ENCODE data around the gene VRTN.
"Not testable (repeated sequence)": the region's sequence is repeated elsewhere in the genome, so short reads cannot be mapped to it uniquely, and the experiment has no call there.

VRTN gene

GRCh38 chr14:74348241-74348734 is at the start of gene VRTN:
Gene VRTN (plus strand): TSS chr14:74348471. CDS start chr14:74356784, 8,313 bp downstream.
- FAIRE-seq: no peak

- no peak for FAIRE-seq
Measured at GRCh38 chr14:74299061-74299545, 49.2 kb upstream of the VRTN start.

DNA sequence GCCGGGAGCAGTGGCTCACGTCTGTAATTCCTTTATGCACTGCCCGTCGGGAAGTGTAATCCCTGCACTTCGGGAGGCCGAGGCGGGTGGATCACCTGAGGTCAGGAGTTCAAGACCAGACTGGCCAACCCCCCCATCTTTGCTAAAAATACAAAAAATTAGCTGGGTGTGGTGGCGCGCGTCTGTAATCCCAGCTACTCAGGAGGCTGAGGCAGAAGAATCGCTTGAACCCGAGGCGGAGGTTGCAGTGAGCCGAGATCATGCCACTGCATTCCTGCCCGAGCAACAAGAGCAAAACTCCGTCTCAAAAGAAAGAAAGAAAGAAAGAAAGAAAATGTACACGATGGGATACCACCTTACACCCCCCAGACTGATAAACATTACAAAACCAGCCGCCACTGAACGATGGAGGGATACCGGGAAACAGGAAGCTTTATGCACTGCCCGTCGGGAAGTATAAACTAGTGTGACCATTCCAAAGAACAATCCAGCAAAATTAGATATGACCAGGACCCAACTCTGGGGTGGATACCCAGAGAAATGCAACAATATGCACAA is 46.6 kb upstream of the VRTN start:
- FAIRE-seq: no peak

DNA sequence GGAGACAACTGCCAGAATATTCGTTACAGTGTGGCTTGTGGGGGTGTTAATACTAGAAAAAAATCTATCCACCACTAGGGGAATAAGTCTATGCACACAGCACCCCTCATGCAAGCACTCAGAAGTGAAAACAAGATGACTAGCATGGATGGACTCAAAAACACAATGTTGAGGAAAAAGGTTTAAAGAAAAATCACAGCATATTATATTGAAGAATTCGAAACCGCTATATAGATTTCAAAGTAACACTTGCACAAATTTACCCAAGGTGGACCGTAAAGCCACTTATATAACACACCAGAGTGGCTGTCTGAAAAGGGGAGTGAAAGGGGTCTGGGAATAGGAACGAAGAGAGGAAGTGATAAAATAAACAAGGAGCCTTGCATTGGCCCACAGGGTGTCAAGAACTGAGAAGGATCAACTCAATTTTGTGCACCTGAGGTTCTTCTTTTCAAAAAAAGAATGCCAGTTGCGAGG is 46.1 kb upstream of the VRTN start:
- FAIRE-seq: no peak

DNA sequence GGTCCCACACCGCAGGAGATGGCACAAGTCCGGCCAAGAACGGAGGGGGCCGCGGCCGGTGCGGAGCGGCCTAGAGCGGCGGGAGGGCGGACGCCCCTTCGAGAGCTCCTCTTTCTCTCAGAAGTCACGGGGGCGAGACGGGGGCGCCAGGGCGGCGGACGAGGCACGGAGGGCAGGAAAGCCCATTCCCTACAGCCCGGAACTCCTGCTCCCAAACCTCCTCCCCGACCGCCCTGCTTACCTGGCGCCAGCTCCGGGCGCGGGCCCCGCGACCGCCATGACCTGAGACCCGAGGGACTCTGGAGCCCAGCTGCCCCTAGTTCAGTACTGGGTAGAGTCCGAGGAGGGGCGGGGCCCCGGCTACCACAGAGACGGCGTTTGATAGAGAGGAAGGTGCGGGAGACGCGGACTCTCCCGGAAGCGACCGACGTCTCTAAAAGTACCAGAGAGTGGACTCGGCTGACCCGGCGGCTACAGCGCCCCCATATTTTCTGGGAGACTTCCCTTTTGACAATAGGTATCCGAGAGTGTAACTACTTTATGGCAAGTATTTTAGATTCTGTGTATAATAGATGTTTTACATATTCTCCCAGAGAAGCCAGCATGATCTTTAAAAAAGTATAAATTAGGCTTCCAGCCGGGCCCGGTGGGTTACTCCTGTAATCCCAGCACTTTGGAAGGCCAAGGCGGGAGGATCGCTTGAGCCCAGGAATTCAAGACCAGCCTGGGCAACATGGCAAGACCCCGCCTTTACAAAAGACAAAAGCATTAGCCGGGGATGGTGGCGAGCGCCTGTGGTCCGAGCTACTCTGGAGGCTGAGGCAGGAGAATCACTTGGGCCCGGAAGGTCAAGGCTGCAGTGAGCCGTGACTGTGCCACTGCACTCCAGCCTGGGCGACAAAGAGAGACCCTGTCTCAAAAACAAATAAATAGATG is 45.4 kb upstream of the VRTN start, which contains the start of gene ABCD4:
Gene ABCD4, minus strand, starts transcription at position 301 of the 936 bp plus-strand sequence. Its CDS starts 22 bp downstream, at position 279.
- peak; percentile 91 for FAIRE-seq

DNA sequence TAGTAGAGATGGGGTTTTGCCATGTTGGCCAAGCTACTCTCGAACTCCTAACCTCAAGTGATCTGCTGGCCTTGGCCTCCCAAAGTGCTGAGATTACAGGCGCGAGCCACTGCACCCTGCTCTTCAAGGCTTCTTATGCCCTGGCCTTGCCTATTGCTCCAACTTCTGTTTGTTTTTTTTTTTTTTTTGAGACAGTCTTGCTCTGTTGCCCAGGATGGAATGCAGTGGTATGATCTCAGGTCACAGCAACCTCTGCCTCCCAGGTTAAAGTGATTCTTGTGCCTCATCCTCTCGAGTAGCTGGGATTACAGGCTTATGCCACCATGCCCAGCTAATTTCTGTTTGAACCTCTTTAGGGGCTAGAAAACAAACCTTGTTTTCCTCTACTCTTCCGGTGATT is 39.6 kb upstream of the VRTN start:
- no peak for FAIRE-seq

DNA sequence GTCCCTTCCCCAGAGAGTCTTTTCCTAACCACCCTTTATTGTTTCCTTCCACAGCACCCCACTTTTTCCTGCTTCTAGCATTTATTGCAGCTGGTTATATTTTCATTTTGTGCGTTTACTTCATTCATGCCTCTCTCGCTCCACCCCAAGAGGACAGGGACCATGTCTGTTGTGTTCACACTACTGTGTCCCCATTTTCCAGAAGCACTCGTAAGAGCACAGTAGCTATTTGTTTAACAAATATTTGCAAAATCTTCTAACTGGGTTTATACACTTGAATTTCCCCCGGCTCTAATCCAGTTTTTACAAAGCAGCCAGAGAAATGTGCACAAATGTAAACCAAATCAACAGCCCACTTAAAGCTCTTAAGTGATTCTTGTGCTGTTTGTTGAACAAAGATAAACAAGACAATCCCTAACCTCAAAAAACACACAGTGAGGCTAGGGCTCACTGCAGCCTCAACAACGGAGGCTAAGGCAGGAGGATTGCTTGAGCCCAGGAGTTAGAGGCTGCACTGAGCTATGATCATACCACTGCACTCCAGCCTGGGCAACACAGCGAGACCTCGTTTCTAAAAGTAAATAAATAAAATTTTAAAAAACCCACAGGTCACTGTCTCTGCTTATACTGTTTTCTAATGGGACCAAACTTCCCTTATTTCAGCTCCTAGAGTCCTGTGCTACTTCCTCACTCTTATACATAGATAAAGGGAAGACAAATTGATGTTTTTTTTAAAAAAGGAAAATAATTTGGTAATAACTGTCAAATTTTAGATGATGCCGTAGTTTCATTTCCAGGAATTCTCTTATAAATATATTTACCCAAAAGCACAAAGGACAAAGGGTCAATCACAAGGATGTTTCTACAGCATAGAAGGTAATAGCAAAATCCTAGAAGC is 38.9 kb upstream of the VRTN start:
- no peak for FAIRE-seq

- FAIRE-seq: no peak
Measured at GRCh38 chr14:74312161-74312560, 36.1 kb upstream of the VRTN start.

- FAIRE-seq: no peak
Measured at GRCh38 chr14:74313601-74314000, 34.7 kb upstream of the VRTN start.

- no peak for FAIRE-seq
Measured at GRCh38 chr14:74314576-74314975, 33.7 kb upstream of the VRTN start.

DNA sequence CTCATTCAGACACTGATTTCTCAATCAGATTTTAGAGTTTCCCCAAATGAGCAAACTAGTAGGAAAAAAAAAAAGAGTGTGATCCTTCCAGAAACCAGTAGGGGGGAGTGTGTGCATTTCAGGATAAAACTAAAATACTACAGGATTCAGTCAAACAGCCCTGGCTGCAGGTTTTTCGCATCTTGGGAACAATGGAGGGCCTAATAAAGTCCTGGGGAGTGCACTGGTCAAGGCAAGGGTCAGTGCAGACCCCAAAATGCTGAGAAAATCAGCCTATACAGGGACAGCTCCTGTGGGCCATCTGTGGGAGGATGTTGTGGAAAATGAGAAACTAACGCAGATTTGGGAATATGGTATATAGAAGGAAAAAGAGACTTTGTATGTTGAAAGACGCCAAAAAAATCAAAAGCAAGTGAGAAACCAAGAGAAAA is 23.3 kb upstream of the VRTN start:
- FAIRE-seq: peak; percentile 94

DNA sequence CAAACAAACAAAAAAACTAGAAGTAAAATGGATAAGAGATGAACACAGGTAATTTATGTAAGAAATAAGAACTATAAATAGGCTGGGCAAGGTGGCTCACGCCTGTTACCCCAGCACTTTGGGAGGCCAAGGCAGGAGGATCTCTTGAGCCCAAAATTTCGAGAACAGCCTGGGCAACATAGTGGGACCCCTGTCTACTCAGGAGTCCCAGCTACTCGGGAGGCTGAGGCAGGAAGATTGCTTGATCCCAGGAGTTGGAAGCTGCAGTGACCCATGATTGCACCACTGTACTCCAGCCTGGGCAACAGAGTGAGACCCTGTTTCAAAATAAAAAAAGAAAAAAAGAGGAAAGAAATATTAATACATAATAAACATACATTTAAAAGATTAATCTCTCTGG is 22.8 kb upstream of the VRTN start:
- no peak for FAIRE-seq

- FAIRE-seq: no peak
Measured at GRCh38 chr14:74326369-74327152, 21.7 kb upstream of the VRTN start.

- not testable (repeated sequence) for FAIRE-seq
Measured at GRCh38 chr14:74329950-74330552, 18.2 kb upstream of the VRTN start.

DNA sequence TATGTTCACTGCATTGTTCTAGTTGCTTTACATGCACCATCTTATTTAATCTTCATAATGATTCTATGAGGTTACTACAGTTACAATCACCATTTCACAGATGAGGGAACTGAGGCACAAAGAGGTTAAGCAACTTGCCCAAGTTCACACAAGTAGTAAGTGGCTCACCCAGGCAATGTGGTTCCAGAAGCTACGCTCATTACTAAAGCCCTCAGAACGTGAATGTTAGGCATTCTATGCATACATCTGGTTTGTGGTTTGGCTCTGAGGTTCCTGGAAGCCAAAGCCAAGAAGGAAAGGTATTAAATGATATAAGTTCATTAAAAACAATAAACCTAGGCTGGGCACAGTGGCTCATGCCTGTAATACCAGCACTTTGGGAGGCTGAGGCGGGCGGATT is 14.4 kb upstream of the VRTN start:
- no peak for FAIRE-seq

- no peak for FAIRE-seq
Measured at GRCh38 chr14:74346341-74346740, 1.9 kb upstream of the VRTN start.

DNA sequence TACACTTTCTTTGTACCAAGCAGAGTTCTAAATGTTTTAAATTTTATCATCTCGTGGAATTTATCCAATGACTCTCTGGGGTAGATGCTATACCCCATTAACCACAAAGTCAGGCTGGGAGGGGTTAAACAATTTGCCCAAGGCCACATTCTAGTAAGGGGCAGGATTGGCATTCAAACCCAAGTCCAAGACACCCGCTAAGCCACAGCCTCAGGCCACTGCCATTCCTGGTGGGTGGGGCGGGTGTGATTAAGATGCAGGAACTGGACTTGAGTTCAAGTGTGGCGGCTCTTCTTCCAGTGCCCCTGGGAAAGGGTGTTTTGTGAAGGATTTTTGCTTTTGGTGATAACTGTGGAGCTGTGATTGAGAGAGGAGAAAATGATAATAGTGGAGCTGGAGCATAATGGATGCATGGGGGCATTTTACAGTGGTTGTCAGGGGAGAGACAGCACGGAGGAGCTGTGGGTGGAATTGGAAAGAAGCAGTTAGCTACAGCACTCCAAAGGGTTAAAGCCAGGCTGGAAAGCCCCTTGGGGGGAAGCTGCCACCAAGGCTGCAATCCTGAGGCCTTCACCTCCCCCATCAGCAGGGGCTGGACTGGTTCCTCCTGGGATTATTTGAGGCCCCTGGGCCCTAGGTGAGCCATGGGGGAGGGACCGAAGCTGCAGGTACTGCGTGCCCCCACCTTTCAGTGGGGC is 1.0 kb upstream of the VRTN start:
- no peak for FAIRE-seq

DNA sequence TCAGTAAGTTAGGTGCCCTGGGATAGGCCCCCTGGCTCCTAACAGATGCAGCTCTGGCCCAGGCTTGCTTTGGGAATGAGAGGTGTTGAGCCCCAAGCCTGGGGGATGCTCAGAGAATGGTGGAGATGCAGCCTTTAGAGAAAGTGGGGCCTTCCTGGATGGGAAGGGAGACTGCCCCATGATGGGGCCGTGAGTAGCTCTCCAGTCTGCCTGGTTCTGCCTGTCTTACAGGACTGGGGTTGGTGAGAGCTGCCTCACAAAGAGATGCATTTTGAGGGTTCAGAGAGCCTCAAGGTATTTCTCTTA is 523 bp upstream of the VRTN start:
- no peak for FAIRE-seq

DNA sequence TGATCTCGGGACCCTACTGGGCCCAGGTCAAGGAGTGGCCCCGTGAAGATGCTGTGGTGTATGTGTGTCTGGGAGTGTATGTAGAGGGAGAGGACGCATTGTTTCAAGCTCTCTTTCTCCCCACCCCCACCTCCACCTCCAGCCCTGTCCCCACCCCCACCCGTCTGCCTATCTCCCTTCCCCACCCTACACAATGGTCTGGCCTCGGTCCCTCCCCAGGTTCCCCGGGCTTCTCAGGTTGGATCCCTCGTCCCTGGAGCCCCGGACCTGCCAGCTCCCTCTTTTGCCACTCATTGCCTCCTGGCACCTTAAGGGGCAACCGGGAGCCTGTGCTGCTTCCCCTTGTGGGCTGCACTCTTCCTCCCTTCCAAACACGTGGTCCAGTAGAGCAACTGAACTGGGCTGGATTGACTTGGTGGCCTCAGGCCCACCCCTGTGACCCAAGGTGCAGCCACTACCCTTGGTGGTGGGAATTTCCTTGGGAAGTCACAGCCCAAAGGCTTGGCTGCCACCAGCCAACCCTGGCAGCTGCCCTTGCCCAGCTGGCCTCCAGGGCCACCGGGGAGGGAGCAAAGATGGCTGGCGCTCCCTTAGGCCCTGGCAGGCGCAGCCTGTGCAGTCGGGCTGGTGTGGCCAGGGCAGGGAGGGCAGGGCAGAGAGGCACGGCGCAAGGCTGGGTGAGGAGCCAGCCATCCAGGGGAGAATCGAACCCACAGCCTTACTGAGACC is 628 bp downstream of the VRTN start:
- FAIRE-seq: no peak

DNA sequence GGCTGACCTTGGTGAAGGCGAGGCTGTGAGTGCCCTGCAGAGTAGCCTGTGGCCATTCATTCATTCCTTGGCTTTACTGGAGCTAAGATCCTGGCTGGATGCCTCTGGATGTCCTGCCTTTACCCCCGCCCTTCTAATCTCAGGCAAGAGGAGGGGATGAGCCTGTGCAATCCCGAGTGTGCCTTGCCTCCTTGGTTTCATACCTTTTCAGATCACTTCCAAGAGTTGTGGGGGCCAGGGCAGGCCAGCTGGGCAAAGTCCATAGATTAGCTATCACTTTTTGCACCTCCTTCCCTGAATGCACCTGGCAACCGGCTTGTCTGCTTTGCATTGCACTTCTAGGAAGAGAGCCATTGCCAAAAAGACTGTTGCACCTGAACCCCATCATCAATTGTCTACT is 1.5 kb downstream of the VRTN start:
- FAIRE-seq: no peak
